Chondrocyte (in vitro differentiated cells): ENCODE data around the gene ORMDL3. TPM values are rescaled to one million over a fixed set of nuclear protein-coding genes. Genes with fewer than 3 reads are reported as not detected.
"Not testable (repeated sequence)": the region's sequence is repeated elsewhere in the genome, so short reads cannot be mapped to it uniquely, and the experiment has no call there.

Experiments
- DNase-seq: peaks from one replicate; pipeline ENCODE4 v3.0.0; 2021; ENCODE audit warnings: mixed read lengths, low spot score
- H3K27ac Mint-ChIP-seq: one replicate; pipeline ENCODE4 v1.8.0; 2021; ENCODE audit warnings: mild to moderate bottlenecking, moderate library complexity, mixed read lengths; ENCODE audit not compliant: unreplicated experiment
- H3K27me3 Mint-ChIP-seq: 2 replicates; pipeline ENCODE4 v1.8.0; 2021; ENCODE audit warnings: low read depth, mixed read lengths
- H3K36me3 Mint-ChIP-seq: 2 replicates; pipeline ENCODE4 v1.8.0; 2021; ENCODE audit warnings: low read depth, mixed read lengths
- H3K4me1 Mint-ChIP-seq: 2 replicates; pipeline ENCODE4 v1.8.0; 2021; ENCODE audit warnings: low read depth, mild to moderate bottlenecking, mixed read lengths
- H3K4me3 Mint-ChIP-seq: one replicate; pipeline ENCODE4 v1.8.0; 2021; ENCODE audit warnings: mild to moderate bottlenecking, moderate library complexity, mixed read lengths; ENCODE audit not compliant: unreplicated experiment
- H3K9me3 Mint-ChIP-seq: 2 replicates; pipeline ENCODE4 v1.8.0; 2021; ENCODE audit warnings: low read depth, mixed read lengths
- CTCF ChIP-seq: fragments of 200-600 bp; sonication (generic); IDR thresholded peaks from 2 replicates; pipeline ENCODE4 v1.5.0; 2021; ENCODE audit warnings: antibody characterized with exemption, mild to moderate bottlenecking, moderate library complexity
- total RNA-seq: library from RNA; stranded (reverse); gene quantifications from 3 replicates; pipeline ENCODE4 v1.2.1, GENCODE V29; 2021

Gene ORMDL3
- total RNA-seq, 1 donor from 2014 or later, result 59.9 TPM

DNA sequence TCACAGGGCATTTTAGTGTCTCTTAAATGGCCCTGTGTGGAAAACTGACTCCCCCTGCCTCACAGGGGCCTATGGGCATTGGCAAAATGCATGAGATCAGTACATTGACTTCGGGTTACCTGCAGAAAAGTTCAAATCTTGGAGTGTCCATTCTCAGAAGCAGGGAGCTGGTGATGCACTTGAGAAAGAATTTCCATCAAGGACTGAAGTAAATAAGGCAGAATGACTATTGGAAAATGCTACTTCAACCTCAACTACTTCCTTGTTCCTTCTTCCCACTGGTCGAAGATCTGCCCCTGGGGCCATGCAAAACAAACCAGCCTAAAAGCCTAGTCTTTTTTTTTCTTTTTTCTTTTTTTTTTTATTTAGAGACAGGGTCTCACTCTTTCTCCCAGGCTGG, 21.6 kb upstream of the ORMDL3 start:
- Mint-ChIP-seq H3K4me3 (no peak overlapping the region), H3K4me1 (peaks cover 9% of the 10 kb centered on the region), H3K36me3 (no peaks in the 10 kb centered on the region), H3K27me3 (no peaks in the 10 kb centered on the region), H3K9me3 (no peaks in the 10 kb centered on the region), H3K27ac (no peak overlapping the region)
- DNase-seq, result no peak
- no peak for TF ChIP-seq CTCF

- not testable (repeated sequence) for DNase-seq, H3K27me3 Mint-ChIP-seq, H3K9me3 Mint-ChIP-seq, H3K27ac Mint-ChIP-seq, H3K36me3 Mint-ChIP-seq, H3K4me3 Mint-ChIP-seq, H3K4me1 Mint-ChIP-seq
Observed at GRCh38 chr17:39948489-39948828, 21.1 kb upstream of the ORMDL3 start.

- H3K27me3 Mint-ChIP-seq, result no peaks in the 10 kb centered on the region
- no peak for TF ChIP-seq CTCF
- no peak overlapping the region for H3K27ac Mint-ChIP-seq
- no peaks in the 10 kb centered on the region for H3K9me3 Mint-ChIP-seq
- no peak for DNase-seq
- H3K36me3 Mint-ChIP-seq, result no peaks in the 10 kb centered on the region
- no peaks in the 10 kb centered on the region for H3K4me1 Mint-ChIP-seq
- no peak overlapping the region for H3K4me3 Mint-ChIP-seq
Observed at GRCh38 chr17:39946551-39947330, 19.3 kb upstream of the ORMDL3 start.

- Mint-ChIP-seq H3K4me3 (no peak overlapping the region), H3K27me3 (no peaks in the 10 kb centered on the region), H3K36me3 (no peaks in the 10 kb centered on the region), H3K27ac (no peak overlapping the region), H3K9me3 (no peaks in the 10 kb centered on the region), H3K4me1 (peaks cover 8% of the 10 kb centered on the region)
- TF ChIP-seq CTCF, result no peak
- no peak for DNase-seq
Observed at GRCh38 chr17:39944393-39944711, 17.0 kb upstream of the ORMDL3 start.

DNA sequence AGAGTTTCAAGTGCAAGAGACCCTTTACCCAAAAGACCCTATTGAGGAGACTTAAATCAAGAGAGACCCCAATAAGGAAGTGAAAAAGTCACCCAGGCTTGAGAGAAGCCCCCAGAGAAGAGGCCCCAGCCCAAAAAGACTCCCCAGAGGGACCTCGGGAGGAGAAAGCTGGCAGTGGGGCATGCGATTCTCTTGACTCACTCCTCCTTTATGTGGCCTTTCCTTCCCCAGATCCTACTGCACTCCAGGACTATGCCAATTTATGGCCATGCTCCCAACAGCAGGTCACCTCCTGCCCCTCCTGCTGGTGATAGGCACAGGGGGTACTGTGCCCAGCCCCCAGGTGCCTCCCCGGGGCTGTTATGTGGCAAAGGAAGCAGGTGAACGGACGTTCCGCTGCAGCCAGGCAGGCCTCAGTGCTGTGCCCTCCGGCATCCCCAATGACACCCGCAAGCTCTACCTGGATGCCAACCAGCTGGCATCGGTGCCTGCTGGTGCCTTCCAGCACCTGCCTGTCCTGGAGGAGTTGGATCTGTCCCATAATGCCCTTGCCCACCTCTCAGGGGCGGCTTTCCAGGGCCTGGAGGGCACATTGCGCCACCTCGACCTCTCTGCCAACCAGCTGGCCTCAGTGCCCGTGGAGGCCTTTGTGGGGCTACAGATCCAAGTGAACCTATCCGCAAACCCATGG, 16.4 kb upstream of the ORMDL3 start:
- no peak for TF ChIP-seq CTCF
- Mint-ChIP-seq H3K9me3 (no peaks in the 10 kb centered on the region), H3K36me3 (no peaks in the 10 kb centered on the region), H3K4me1 (peaks cover 10% of the 10 kb centered on the region), H3K27me3 (no peaks in the 10 kb centered on the region), H3K27ac (no peak overlapping the region), H3K4me3 (no peak overlapping the region)
- no peak for DNase-seq
